Stimulated activated CD8-positive, alpha-beta memory T cell treated with anti-CD3 and anti-CD28 coated beads, Interleukin-4, amount 100 ng/mL, for 1 hour (primary cell): ENCODE results near the gene ZFP30.

Source experiments
- DNase-seq, 2 donors: peaks; one replicate each; pipeline ENCODE4 v3.0.0-alpha.2; 2020; ENCODE audit warnings: low read depth in 2 of 2, low spot score in 1 of 2

The ZFP30 gene

GRCh38 chr19:37564624-37565369, 90.5 kb downstream of the ZFP30 start:
- no peak for DNase-seq
